Endothelial cell of umbilical vein (primary cell): ENCODE data around the gene ITGA6.

Experiments used
- JUN ChIP-seq: IDR thresholded peaks from 2 replicates; pipeline ENCODE4 v1.6.1; 2011; ENCODE audit warnings: borderline replicate concordance, low read depth; ENCODE audit not compliant: insufficient read length, insufficient read depth
- POLR2AphosphoS5 ChIP-seq: IDR thresholded peaks from 2 replicates; pipeline ENCODE4 v1.6.1; 2012; ENCODE audit warnings: low read depth, mild to moderate bottlenecking, control low read depth, low read length, moderate library complexity; ENCODE audit not compliant: insufficient read depth
- TF ChIP-seq, protein P1 (sequence below): IDR thresholded peaks from 2 replicates; pipeline ENCODE4 v1.6.1; 2011; ENCODE audit not compliant: insufficient read depth, insufficient read length
- TF ChIP-seq, protein P2 (sequence below), 2 donors: IDR thresholded peaks; 1 replicate in 1 of 2; 2 replicates in 1 of 2; pipeline ENCODE4 v1.5.1; 2011; ENCODE audit warnings: low read length in 2 of 2, mild to moderate bottlenecking in 2 of 2, moderate library complexity in 2 of 2, control low read depth in 1 of 2, inconsistent platforms in 1 of 2, low read depth in 1 of 2; ENCODE audit not compliant: insufficient read depth in 1 of 2; ENCODE audit errors: extremely low read depth in 1 of 2

DNA sequence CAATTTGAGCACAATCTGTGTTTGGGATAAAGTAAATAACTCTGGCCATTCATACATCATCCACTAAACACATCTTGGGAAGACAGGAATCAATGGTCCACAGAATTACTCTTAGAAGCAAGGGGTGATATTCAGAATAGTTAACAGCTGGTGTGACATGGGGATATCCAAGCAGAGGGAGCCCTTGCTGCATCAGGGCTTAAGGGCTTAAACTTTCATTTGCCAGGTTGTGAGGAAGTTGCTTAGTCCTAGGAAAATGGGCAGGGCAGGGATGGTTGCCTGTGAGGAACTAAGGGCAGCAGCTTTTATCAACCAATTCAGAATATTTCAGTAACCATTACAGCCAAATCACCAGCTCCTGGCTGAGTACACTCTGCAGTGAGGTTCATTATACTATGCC, 2.0 kb upstream of the ITGA6 start:
- TF ChIP-seq, protein P1, sequence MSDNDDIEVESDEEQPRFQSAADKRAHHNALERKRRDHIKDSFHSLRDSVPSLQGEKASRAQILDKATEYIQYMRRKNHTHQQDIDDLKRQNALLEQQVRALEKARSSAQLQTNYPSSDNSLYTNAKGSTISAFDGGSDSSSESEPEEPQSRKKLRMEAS = no peak
- TF ChIP-seq POLR2AphosphoS5 = no peak
- TF ChIP-seq, protein P2, sequence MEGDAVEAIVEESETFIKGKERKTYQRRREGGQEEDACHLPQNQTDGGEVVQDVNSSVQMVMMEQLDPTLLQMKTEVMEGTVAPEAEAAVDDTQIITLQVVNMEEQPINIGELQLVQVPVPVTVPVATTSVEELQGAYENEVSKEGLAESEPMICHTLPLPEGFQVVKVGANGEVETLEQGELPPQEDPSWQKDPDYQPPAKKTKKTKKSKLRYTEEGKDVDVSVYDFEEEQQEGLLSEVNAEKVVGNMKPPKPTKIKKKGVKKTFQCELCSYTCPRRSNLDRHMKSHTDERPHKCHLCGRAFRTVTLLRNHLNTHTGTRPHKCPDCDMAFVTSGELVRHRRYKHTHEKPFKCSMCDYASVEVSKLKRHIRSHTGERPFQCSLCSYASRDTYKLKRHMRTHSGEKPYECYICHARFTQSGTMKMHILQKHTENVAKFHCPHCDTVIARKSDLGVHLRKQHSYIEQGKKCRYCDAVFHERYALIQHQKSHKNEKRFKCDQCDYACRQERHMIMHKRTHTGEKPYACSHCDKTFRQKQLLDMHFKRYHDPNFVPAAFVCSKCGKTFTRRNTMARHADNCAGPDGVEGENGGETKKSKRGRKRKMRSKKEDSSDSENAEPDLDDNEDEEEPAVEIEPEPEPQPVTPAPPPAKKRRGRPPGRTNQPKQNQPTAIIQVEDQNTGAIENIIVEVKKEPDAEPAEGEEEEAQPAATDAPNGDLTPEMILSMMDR (IDR thresholded peaks at IDR 0.05; ENCODE audit: extremely low read depth in 1 of 2, insufficient read depth in 1 of 2, low read depth in 1 of 2, low read length in 2 of 2) = no peak
- TF ChIP-seq JUN = no peak
